ENCODE results near the gene MAP3K15.
A peak's percentile ranks its signal among the peaks of the same experiment; 100 is the strongest.

The MAP3K15 gene

DNA sequence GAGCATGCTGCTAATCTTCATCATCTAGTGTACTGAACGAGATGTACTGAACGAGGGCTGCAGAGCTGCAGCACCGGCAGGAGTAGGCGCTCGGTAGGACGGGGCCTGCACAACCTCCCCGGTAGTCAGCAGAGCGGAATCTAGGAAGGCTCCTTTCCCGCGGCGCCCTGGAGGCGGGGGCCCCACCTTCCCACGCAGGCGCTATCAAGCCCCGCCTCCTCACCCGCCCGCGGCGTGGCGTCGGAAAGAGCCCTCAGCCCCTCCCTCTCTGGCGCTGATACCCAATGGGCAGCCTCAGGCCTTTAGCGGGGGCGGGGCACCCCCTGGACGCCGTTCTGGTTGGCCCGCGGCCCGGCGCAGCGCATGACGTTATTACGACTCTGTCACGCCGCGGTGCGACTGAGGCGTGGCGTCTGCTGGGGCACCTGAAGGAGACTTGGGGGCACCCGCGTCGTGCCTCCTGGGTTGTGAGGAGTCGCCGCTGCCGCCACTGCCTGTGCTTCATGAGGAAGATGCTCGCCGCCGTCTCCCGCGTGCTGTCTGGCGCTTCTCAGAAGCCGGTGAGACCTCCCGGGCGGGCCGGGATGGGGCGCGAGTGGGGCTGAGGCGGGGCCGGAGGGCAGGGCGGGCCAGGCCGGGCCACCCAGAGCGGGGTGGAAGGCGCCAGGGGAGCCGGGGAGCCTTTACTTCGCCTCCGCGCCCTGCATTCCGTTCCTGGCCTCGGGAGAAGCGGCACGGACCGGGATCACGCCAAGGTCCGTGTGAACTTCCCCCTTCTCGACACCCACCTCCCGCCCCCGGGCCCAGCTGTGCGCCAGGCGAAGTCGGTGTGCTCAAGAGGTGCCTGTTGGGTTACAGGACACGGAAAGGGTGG lies 171.5 kb downstream of the MAP3K15 start, which contains the start of gene PDHA1:
PDHA1 (plus strand) TSS at position 393 of the 874 bp plus-strand sequence; CDS start at position 504, 111 bp downstream.
- DNase-seq (ENCODE audit: low read depth): peak; percentile 58

DNA sequence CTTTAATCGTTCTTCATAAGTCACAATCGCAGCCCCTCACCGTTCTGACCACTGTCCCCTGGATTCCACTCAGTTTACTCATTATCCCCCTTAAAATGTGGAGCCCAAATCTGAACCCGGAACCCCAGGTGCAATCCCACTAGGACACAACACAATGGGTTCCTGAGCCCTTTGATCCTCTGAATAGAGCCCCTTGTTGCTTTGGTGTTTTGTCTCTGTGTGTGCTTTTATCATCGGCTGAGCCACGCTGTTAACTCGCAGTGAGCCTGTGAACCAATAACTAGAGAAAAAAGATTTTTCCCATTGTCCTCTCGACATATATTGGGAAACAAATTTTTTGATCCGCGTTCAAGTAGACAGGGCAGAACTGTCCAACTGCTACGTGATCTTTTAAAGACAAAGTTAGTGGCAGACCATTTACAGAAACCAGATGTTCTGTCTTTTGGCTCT lies 172.2 kb downstream of the MAP3K15 start:
- DNase-seq (ENCODE audit: low read depth): no peak

DNA sequence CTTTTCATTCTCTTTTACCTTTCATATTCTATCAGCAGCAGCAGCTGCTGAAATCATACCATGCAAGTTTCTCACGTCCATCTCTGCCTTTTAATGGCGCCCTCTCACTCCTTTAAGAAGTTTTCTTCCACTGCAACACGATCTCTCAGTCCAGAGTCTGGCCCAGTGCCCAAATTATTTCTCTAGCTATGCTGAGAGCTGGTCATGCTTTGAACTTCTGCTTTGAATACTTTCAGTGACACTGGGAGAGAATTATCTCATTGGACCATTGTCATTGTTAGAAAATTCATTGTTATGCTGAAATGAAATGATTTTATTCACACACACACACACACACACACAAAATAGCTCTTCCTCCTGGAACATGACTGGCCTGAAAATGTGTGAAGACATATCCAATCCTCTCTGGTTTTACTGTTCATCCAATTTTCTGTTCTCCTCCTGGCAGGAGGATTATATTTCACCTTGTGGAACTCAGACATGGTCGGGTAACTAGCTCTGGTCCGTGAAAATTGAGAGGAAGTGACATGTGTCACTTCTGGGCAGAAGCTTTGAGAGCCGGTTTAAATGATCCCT lies 172.9 kb downstream of the MAP3K15 start:
- DNase-seq (ENCODE audit: low read depth): no peak

DNA sequence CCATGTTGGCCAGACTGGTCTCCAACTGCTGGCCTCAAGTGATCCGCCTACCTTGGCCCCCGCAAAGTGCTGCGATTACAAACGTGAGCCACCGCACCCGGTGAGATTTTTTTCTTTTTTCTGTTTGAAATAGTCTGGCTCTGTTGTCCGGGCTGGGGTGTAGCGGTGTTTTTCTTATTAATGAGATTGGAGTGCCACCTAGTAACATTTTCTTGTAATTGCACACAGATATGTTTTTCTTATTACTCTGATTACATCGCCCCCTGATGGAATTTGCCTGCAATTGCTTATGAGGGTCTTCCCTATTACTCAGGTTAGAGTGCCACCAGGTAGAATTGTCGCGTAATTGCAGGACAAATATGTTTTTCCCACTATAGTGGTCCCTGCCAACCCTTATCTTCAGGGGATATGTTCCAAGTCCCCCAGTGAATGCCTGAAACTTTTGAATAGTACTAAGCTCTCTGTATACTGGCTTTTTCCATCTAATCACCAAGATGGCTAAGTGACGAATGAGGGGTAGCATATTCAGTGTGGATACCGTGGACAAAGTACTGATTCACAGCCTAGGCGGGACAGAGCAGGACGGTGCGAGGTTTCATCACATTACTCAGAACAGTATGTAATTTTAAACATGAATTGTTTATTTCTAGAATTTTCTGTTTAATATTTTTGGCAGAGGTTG lies 180.2 kb downstream of the MAP3K15 start:
- no peak for DNase-seq (ENCODE audit: low read depth)

DNA sequence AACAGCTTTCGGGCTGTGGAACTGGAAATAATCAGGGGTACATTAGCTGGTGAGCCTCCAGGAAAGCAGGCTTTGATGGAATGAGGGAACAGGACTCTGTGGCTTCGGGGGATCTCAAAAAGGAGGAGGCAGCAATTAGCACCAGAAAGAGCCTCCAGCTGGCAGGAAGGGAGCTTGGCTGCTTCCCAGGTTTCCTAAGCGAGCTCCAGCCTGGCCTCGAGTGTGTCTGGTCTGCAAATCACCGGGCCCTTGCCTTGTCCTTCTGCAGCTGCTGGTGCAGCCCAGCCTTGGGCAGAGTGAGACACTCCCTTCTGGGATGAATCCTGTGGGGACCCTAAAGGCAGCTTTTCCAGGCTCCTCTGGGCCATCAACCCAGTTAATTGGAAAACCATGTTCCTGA lies 182.3 kb downstream of the MAP3K15 start:
- no peak for DNase-seq (ENCODE audit: low read depth)

DNA sequence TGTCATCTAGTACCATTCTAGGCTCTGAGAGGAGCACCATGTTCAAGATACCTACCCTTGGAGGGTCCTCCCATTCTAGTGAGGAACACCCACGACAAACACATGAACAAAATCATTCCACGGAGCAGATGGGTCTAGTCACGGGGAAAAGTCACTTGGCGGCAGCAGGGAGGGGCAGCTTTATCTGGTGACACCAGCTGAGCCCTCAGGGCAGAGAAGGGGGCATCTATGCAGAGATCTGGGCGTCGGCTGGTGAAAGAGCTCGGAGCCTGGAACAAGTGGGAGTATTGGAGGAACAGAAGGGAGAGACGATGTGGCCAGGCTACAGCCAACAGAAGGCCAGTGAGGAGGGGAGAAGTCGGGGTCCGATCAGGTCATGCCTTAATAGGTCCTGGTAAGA lies 183.5 kb downstream of the MAP3K15 start:
- no peak for DNase-seq (ENCODE audit: low read depth)

DNA sequence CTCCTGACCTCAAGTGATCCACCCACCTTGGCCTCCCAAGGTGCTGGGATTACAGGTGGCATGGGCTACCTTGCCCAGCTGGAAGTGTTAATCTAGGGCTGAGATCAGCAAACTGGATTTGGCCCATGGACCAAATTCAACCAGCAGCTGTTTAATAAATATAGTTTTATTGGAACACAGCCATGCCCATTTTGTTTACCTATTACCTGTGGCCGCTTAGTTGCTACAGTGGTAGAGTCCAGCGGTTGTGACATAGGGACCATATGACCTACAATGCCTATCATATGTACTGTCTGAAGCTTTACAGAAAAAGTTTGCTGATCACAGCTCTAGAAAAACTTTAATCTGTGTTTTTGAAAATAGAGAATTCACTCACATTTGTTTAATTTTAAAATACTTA lies 188.7 kb downstream of the MAP3K15 start:
- DNase-seq (ENCODE audit: low read depth): no peak
